GDM1 (cell line): ENCODE results near the gene GBP7.
"Not testable (repeated sequence)": the region's sequence is repeated elsewhere in the genome, so short reads cannot be mapped to it uniquely, and the experiment has no call there.

Experiments used
- DNase-seq: peaks from one replicate; lab custom pipeline; 2025; lab: John Stamatoyannopoulos, UW

Gene GBP7

DNA sequence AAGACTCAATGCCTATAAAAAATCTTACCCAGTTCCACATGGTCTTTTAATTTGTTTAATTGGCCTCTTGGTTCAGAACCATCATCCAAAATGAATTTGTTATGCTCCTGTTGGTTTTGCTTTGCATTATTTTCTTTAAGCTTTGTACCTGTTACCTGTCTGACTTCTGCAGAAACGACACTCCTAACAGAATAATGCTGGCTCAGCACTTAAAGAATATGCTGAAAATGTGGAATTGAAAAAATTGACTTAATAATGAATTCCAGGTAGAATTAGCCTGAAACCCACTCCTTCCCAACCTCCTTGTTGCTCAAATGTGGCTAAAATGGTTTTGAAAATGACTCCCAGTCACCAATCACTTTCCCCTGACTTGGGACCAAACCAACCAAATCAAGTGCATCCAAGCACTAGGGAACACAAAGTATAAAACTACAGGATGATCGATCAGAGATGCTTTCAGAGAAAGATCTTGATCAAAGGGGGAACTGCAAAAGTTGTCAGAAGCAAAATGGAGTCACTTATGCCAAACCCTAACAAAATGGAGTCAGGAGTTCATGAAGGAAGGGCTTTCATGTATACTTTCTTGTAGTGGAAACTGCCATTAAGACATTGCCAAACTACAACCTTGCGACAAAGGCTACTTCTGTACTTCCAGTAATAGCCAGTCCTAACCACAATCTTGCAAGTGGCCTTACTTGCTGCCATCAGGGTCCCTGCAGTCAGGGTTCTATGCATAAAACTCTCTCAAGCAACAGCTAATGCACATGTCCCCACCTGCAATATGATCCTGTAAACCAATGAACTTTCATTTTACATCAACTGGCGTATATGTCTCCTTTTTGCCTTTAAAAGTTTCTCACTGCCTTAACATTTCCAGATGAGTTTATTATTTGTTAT lies 5.4 kb downstream of the GBP7 start:
- DNase-seq: no peak

DNA sequence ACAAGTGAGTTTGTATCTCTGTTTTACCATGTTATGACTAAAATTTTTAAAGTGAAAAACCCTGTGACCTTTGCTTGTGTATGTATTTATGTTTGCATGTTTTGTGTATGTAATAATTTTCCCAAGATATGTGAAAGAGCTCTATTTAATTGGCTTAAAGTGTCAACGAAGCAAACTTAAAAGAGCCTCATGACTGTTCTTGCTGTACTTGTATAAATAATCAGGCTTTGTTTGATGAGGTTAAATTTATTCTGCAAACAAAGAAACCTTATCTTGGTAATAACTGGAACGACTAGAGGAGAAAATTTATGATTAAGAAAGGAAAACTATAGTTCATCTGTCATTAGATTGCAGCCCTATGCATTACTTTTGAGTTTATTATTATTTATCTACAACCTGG lies 6.6 kb downstream of the GBP7 start:
- no peak for DNase-seq

DNA sequence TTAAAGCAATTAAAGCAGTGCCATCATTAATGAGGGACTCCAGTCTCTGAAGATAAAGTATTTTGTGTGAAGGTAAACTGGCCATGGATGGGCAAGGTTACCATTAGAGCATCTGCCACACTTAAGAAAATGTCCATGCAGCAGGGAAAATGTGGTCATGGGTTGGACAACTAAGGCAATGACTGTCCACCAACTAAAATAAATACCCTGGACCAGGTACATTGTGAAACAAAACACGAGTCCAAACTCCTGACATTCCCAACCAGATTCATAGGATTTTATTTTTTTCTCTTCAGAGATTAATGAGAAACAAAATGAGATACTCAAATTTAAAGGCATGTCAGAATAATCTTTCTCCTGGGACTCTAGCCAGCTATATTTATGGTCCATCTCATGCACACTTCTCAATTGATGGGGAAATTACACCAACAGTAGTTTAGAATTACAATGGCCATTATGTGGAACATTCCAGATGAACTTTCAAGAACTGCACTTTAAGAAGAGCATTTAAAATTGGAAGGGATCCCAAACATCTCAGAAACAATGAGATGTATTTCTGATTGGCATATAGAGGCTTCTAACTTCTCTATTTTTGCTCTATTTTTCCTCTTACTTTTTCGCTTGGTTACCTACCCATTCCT lies 8.1 kb downstream of the GBP7 start:
- no peak for DNase-seq

DNA sequence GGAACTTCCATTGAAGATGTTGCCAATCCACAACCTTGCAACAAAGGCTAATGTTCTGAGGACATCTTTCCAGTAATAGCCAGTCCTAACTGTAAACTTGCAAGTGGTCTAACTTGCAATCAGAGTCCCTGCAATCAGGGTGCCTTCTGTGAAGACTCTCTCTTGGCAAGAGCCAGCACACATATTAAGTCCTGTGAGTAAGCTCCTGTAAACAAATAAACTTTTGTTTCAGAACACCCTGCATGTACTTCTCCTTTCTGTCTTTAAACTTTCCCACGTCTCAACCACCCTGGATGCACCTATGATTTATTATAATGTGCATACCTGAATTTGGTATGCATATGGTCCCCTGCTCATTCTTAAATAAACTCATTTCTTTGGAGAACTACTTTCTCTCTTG lies 9.1 kb downstream of the GBP7 start:
- DNase-seq: no peak

DNA sequence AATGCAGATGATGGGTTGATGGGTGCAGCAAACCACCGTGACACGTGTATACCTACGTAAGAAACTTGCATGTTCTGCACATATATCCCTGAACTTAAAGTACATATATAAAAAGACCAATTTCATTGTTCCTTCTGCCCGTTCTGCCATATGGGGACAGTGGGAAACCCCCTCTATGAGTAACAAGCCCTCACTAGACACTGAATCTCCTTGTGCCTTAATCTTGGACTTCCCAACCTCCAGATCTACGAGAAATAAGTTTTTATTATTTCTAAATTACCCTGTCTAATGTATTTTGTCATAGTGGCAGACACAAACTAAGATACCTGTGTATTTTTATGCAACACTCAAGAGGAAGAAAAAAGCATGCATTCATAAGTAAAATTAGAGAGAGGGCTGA lies 10.0 kb downstream of the GBP7 start:
- DNase-seq: no peak

DNA sequence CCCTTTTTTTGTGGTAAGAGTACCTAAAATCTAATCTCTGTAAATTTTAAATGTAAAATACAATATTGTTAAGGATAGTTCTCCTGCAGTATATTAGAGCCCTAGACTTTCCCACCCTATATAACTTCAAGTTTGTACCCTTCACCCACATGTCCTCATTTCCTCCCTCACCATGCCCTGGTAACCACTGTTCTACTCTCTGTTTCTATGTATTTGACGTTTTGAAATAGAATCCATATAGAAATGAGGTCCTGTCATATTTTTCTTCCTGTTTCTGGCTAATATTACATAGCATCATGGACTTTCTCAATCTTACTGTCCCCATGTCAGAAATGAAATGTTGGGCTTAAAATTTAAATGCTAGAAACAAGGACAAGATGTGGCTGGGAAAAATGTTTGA lies 24.8 kb downstream of the GBP7 start:
- DNase-seq: no peak

DNA sequence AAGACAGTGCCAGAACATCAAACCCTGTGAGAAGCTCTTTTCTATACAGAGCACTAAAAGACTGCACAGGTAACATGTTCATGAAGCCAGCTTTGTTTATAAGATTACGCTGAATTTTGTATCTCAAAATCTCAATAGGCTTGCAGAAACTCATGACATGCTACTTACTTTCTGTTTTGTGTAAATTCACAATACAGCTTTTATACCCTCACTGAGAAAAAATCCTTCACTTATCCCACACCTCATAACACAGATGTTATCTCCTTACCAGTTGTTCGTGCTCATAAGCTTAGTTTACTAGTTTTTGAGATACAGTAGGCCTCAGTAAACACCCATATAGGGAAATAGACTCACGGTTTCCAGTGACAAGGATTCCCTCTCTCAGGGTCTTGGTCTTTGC lies 25.8 kb downstream of the GBP7 start:
- no peak for DNase-seq

DNA sequence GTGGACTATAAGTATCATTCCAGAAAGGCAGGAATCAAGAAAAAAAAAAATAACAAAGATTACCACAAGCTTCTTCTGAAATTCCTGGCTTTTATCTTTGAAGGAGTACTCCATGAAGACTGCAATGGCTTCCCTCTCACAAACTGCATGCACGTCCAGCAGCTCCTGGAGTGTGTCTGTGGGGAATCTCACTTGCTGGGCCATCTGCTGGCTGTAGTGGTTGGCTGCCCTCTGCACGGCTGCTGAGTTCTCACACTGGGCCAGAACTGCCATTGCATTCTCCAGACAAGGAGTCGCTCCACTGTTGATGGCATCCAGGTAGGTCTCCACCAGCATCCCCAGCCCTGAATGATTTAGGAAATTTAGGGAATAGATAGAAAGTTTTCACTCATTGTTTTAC lies 26.6 kb downstream of the GBP7 start:
- DNase-seq: no peak

DNA sequence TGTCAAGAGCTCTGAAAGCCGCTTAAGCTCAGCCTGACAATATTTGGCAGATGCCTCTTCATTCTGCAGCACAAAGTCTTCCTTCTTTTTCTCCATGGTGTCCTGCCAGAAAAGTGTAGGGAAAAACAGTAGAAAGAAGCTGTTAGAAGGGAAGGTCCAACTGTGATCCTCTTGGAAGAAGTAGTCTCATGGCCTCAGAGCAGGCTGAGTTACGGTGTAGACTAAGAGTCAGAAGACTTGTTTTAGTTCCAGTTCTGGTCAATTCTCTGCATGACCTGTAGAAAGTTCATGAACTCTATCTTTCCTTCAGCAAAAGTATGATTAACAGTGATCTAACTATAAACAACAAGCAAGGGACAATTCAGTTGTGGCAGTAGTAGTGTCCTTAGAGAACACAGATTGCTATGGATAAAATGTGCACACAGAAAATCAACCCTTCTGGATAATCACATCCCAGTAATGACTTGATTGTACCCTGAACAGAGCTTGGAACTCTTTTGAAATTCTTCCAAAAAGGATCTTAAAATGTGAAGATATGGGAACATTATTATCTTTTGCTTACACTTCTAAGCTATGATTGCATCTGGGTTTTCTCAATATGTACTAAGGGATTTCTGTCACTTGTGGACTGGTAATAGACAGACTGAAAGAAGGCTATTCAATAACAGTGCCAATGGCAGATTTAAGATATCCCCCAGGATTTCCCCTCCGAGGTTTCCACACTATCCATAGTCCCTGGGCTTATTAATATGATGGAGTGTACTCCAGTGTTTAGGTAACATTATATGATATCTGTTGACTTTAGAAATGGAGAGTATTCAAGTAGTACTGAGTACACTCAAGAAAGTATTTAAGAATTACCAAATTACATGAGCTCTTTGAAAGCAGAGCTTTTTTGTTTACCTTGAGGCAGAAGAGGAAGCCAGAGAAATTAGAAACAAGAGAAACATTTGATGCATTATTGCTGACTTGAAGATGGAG lies 27.8 kb downstream of the GBP7 start:
- no peak for DNase-seq

DNA sequence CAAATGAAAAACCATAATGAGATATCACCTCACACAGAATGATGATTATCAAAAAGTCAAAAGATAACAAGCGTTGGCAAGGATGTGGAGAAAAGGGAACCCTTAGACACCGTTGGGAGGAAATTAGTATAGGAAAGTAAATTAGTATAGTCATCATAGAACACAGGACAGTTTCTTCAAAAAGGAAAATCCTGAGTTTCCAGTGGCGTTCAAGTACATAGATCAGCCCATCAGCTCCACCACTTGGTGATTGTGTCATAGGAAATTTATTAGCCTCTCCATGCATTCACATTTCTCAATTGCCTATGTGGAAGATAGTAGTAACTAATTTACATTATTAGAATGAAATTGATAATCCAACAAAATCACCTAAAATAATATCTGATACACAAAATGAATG lies 29.1 kb downstream of the GBP7 start:
- no peak for DNase-seq

DNA sequence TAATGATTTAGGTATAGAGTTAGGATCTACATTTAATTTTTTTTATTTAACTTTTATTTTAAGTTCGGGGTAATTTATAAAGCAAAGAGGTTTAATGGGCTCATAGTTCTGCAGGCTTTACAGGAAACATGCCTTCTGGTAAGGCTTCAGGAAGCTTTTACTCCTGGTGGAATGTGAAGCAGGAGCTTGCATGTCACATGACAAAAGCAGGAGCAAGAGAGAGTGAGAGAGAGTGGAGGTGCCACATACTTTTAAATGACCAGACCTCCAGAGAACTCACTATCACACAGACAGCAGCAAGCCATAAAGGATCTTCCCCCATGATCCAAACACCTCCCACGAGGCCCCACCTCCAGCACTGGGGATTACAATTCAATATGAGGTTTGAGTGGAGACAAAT lies 32.3 kb downstream of the GBP7 start:
- DNase-seq: no peak

DNA sequence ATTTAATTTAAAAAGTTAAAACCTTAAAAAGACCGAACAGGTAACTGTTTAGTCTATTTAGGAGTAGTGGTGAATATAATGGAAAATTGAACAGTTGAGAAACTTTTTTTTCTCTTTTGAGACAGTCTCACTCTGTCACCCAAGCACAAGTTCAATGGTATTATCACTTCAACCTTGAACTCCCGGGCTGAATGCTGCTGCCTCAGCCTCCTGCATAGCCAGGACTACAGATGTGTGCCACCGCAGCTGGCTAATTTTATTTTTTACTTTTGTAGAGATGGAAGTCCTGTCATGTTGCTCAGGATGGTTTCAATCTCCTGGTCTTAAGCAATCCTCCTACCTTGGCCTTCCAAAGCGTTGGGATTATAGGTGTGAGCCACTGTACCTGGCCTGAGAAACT lies 33.6 kb downstream of the GBP7 start:
- no peak for DNase-seq

DNA sequence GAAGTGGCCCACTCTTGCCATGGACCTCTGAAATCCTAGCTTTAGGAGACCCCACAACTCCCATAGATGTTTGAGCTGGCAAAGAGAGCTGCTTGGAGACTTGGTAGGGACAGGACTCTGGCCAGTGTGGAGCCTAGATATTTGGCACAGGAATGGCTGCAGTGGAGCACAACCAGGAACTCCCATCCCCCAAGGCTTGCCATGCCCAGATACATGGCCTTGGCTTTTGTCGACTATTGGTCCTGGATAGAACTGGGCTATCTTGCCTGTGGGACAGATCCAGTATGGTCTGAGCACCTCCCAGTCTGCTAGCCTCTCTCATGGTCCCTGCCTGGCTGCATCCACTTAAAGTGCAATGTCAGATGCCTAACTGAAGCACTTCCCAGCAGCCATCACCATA lies 42.1 kb downstream of the GBP7 start:
- no peak for DNase-seq

DNA sequence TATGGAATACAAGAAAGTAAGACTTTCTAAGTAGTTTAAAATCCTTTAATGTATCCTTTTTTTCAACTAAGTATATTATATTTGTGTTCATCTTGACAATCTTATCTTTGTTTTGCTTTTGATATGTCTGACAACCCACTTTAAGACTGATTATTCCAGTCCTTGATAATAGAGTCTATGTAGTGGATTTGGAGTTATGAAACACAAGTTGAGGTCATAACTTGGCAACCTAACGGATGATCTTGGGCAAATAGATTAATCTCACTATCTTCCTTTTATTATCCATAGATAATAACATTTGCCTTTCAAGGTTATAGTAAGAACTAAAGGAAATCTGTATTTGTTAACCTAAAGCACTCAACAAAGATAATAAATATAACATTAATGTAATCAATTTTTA lies 45.1 kb downstream of the GBP7 start:
- DNase-seq: no peak

DNA sequence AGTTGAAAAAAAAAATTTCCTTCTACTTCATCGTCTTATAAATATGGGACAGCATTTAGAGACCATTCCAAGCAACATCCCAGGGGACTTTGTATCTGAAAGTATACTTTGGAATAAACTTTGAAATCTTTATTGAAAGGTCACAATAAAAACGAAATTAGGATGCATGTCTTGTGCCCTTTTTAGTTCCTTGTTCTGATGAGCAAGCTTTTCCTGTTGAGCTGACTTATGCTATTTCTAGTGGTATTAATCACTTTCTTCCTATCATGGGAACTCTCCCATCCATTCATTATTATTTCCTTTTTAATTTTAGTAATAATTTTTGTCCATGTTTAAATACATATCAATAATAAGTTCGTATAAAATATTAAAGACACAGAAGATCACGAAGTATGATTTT lies 45.9 kb downstream of the GBP7 start:
- DNase-seq: no peak

DNA sequence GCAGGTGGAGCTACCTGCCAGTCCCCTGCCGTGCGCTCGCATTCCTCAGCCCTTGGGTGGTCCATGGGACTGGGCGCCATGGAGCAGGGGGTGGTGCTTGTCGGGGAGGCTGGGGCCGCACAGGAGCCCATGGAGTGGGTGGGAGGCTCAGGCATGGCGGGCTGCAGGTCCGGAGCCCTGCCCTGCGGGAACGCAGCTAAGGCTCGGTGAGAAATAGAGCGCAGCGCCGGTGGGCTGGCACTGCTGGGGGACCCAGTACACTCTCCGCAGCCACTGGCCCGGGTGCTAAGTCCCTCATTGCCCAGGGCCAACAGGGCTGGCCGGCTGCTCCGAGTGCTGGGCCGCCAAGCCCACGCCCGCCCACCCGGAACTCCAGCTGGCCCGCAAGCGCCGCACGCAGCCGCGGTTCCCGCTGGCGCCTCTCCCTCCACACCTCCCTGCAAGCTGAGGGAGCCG lies 47.8 kb downstream of the GBP7 start:
- not testable (repeated sequence) for DNase-seq

DNA sequence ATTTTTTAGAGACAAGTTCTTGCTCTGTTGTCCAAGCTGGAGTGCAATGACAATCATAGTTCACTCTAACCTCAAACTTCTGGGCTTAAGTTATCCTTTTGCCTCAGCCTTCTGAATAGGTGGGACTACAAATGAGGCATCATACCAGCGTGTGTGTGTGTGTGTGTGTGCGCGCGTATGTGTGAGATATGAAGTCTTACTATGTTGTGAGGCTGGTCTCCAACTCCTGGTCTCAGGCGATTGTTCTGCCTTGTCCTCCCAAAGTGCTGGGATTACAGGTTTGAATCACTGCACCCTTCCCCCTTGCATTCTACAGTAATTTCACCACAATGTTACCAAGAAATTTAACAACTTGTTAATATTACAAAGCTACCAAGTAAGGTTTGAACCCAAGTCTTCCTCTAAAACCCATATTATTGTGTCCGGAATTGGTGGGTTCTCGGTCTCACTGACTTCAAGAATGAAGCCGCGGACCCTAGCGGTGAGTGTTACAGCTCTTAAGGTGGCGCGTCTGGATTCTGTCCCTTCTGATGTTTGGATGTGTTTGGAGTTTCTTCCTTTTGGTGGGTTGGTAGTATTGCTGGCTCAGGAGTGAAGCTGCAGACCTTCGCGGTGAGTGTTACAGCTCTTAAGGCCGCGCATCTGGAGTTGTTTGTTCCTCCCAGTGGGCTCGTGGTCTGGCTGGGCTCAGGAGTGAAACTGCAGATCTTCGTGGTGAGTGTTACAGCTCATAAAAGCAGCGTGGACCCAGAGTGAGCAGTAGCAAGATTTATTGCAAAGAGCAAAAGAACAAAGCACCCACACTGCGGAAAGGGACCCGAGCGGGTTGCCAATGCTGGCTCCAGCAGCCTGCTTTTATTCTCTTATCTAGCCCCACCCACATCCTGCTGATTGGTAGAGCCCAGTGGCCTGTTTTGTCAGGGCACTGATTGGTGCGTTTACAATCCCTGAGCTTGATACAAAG lies 48.9 kb downstream of the GBP7 start:
- peak; percentile 42 for DNase-seq

DNA sequence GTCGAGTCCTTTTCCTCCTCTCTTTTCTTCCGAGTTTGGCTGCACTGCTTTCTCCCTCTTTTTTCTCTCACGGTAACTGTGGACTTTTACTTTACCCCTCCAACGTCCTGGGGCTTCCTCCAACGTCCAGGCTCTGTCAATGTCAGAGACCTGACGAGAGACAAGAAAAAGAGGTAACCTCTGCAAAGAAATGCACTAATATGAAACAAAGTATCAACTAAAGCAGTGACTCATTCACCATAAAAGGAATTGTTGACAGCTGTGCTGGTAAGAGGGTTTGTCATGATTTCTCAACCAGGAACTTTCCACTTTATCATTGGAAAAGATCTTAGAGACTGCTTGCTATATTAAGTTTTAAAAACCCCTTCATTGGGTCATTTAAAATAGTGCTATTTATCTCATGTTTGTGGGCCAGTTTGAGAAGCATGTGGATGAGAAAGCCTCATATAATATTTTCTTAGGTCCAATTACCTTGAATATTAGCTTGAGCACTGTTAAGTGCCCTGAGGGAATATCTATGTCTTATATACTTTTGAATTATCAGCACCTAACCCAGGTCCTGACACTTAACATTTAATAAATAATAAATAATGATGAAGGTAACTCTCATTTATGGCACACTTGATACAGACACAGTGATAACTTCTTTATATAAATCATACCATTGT lies 49.8 kb downstream of the GBP7 start, which contains the start of gene GBP2:
GBP2 (minus strand) TSS at position 202 of the 668 bp plus-strand sequence. CDS start 4,148 bp downstream, outside the sequence.
- DNase-seq: peak; percentile 11

DNA sequence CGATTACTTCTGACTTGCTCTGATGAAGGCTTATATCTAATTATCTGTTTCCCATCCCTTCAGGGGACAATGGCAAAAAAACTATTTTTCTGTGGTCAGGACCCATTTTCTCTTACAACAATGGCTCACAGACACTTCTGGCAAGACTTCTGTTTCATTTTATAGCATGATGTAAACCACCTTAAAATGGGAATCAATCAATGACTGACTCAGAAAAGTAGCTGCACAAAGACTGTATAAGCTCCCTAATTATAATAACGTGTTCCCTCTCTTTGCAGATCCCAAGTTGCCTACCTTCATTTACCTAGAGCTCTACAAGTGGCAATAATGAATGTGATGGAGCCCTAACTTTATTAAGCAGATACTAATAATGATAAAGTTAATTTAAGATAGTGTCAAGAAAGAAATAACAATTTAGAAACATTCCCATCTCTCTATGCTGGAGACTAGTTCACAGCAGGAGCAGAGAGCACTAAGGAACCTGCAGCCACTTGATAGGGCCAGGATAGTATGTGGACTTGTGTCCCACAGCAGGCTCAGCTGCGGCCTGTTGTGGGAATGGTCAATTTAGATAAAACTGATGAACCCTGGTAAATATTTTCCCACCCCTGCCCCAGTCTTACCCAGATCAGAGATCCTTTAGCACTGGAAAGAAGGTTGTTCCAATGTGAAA lies 50.4 kb downstream of the GBP7 start:
- no peak for DNase-seq

DNA sequence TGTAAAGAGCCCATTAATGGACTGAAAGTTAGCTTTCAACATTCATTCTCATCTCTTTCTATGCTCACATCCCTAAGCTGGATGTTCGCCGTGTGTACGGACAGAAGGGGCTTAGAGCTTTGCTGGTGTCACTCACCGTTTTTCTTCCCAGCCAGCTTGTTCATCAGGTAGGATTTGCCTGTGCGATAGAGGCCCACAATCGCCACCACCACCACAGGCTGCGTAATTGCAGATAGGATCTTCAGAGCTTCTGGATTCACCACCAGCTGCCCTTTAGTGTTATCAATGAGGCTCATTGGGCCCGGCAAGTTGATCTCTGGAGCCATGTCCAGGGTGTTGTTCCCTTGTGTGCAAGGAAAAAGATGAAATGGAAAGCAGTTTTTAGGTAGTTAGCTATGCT lies 54.2 kb downstream of the GBP7 start:
- DNase-seq: no peak
